ENCODE results near the gene PRDM16.
"Not testable (repeated sequence)": the region's sequence is repeated elsewhere in the genome, so short reads cannot be mapped to it uniquely, and the experiment has no call there.

The PRDM16 gene

DNA sequence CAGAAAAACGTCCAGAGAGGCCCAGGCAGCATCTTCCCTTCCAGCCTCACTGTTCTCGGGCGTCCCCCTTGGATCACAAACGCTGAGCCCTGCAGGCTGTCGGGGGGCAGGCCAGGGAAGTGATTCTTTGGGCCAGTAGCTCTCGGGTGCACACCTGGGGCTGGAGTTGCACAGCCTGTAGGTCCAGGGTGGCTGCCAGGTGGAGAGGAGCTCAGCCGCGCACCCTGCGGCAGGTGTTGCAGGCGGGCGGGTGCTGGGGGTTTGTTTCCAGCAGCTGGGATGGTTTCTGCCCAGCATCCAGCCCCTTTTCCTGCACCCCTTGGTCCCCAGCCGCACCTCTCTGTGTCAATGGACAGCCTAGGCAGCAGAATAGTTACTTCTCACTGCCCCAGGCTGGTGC, 15.7 kb downstream of the PRDM16 start:
- DNase-seq = no peak

DNA sequence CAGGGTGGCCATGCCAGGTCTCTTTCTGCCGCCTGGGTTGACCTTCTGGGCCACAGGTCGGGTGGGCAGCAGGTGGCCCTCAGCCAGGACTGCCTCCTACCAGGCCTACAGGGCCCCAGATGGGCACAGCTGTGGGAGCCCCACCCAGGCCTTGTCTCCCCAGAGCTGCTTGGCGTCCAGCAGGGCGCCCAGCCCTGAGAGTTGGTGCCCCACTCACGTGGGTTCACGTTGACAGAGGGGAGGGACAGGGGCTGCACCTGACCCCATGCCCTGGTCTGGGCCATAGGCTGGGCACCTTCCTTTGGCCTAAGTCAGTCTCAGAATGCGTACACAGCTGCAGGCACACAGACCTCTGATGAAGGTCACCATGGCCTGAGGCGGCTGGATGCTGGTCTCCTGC, 16.7 kb downstream of the PRDM16 start:
- no peak for DNase-seq

DNA sequence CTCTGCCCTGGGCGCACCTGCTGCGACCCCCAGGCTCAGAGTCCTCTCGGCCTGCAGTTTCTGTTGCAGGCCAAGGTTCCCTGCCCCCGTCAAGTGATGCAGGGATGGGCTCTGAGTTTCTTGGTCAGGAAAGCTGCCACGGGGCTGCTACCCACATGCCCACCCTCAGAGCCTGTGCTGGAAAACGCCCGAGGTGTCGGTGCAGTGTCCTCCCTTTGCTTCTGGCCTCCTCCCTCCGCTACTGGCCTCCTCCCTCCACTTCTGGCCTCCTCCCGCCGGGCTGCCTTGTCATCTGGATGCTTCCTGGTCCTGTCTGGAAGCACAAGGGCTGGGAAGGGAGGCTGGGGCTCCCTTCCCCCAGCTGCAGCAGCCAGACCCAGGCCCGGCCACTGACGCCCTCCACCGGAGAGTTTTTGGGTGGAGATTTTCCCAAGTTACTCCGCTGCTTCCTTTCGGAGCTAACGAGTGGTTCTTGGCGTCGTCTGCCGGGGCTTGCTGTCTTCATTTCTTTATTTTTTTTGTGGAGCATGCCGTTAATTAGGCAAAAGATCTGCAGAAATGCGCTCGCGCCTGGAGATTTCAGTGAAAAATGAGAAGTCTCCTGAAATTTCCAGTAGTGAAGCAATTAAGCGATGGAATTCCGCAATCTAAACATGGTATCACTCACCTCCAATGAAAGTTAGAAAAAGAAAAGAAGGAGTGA, 17.4 kb downstream of the PRDM16 start:
- no peak for DNase-seq

DNA sequence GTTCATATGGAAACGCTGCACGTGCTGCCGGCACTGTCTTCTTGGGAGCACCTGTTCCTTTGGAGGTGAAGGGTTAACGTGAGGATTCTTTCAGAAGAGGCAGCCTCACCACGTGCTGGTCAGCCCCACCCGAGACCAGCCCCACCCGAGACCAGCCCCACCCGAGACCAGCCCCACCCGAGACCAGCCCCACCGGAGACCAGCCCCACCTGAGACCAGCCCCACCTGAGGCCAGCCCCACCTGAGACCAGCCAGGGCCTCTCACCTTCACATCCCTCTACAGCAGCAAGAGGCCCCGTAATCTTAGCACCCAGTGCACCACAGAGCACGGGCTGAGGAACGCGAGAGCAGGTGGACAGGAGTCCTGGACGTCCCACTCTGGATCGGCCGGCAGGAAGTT, 18.0 kb downstream of the PRDM16 start:
- DNase-seq = no peak

DNA sequence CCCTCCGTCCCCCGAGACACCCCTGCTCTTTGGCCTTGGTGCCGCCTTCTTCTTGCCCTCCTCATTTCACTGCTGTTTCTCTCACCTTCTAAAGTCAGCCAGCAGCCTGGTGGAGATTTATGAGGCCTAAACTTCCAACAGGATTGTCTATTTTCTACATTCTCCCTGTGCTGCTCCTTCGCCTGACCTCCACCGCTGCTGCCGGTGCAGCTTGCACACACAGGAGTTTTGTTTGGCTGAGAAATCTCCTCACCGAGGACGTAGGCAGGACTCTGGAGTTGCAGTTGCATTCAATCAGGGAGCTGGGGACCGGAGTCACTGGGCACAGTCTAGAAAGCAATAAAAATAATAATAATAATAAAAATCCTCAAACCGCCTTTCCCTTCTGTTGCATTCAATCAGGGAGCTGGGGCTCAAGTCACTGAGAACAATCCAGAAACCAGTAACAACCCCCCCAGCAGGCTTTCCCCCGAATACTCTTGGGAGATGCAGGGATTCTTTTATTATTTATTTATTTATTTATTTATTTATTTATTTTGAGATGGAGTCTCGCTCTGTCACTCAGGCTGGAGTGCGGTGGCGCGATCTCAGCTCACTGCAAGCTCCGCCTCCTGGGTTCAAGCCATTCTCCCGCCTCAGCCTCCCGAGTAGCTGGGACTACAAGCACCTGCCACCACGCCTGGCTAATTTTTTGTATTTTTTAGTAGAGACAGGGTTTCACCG, 19.1 kb downstream of the PRDM16 start:
- DNase-seq = not testable (repeated sequence)

DNA sequence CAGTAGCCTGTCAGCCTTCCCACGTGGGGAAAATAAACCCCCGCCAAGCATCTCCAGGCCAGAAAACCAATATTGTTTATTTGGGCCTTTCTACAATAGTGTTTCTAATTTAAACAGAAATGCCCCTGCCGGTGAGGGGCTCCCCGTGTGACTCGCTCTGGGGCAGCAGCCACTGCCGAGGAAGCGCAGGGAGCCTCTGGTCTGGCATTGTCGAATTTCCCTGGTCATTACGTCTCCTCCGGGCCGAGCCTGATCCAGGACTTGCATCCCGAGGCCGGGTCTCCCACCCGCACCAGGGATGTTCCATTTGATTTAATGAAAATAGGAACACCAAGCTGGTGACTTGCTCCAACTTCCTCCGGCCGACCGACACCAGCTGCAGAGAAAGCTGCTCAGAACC, 20.5 kb downstream of the PRDM16 start:
- DNase-seq = no peak

DNA sequence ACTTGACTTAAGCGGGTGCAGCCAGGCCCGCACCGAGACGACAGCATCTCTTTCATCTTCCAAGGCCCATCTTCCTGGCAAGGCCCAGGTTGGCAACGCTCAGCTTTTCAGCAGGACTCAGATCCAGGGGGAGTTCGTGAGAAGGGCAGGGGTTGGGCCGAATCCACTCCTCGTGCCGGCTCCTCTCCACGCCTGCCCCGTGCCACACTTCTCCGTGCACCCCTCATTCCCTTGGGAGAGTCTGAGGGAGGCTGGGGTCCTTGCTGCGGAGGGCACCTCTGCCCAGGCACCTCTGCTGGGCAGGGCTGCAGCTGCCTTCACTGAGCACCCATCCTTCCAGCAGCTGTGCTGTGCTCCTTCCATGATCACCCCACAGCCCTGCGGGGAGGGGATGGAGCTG, 22.3 kb downstream of the PRDM16 start:
- no peak for DNase-seq

DNA sequence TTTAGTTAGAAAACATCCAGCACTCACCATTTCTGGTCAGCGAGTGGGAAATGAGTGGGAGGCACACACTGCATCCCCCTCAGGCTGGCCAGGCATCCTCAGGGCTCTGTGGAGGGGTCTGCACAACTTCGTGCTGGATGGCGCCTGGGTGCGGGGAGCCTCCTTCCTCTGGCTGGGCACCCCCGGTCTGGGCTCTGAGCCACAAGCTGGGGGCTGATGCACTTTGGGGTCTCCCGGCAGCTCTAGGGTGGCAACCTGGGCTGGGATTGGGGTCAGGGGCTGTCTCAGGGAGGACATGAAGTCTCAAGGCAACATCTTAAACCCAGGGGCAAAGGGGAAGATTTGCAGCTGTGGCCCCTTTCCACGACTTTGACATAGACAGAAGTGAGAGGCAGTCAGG, 23.5 kb downstream of the PRDM16 start:
- no peak for DNase-seq

DNA sequence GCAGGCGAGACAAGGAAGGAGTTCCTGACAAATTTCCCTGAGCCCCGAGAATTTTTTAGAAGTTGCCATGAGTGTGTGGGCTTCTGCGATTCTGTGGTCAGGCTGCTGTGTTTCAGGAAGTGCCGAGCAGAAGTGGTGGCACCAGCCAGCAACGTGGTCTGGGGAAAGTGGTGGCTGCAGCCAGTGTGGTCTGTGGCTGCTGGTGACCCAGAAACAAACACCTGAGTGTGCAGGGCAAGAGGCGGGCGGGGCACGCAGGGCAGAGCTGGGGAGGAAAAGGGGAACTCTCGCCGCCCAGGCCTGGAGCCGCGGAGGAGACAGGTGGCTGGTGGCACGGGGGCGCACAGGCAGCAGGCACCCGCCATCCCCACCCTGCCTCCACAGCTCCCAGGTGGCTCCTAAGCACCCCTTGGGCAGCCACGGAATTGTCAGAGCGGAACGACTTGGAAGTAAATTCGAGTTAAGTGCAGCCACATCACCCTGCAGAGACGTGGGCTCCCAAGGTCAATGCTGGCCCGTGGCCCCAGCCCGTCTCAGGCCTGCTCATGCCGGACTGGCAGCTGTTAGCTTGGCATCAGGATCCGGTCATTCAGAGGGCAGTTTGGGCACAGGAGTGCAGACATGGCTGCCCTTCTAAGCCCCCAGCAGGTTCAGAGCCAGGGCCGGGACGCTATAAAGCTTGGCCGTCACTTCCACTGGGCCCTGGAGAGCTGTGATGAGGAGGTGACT, 25.1 kb downstream of the PRDM16 start:
- no peak for DNase-seq

DNA sequence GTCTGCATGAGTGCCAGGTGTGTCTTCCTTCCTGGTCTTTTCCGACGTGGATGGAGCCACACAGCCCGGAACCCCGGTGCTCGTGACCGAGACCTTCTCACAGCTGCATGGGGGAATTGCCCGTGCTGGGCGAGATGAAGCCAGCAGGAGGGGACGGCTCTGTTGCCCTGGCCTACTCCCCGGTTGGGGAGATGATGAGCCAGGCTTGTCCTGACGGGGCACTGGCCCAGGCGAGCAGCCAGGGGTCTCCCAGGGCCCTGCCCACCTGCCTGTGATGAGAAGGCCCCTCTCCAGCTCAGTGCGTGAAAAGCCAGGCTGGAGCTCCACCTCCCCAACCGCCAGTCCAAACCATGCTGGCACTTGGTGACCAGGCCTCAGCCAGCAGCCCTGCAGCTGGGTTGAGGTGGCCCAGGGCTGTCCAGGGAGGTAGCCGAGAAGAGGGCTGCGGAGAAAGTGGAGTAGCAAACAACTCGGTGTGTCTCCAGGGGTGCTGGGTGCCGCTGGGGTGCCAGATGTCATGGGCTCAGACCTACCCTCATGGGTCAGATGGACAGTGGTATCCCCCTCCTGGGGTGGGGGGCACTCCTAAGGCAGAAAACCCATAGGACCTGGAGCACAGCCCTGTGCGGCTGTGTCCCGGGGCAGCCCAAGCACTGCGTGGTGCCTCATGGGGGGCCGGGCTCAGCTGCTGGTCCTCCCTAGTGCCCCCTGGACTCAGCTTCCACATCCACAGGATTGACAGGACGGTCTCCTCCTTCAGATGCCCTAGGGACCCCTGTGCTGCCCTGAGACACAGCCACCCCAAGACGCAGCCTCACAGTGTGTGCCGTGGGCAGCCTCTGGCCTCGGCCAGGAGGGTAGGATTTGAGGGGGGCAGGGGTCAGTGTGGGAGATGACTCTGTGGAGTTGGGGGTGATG, 26.1 kb downstream of the PRDM16 start:
- DNase-seq = no peak

DNA sequence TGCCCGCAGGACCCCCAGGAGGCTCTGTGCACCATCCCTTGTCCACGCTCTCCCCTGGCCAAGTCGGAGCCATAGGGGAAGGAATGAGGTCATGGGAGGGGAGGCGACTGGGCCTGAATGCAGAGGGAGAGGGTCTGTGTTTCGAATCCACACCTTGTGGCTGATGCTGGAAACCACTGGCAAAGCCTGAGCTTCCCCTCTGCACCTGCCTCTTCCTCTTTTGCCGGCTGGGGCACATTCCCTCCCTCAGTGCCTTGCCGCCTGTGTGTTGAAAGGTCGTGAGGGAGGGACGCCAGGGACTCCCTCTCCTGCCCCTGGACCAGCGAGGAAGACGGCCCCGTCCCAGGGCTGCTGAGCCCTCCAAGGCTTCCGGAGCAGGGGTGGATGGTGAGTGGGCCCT, 27.3 kb downstream of the PRDM16 start:
- DNase-seq = no peak

DNA sequence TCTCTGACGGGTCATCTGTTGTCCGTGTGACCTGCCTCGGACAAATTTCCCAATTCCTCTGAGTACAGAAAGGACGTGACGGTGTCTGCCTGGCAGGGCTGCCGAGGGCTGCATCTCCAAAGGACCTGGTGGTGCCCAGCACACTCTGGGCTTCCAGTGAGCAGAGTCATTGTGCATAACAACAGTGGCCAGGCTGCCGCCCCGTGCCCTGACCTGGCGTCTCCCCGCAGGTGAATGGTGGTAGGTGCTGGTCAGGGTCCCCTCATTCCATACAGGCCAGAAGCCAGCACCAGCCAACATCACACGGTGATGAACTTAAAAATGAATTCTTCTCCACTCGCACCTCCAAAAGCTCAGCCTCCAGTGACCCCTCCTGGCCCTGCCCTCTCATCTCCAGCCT, 28.2 kb downstream of the PRDM16 start:
- DNase-seq = no peak

DNA sequence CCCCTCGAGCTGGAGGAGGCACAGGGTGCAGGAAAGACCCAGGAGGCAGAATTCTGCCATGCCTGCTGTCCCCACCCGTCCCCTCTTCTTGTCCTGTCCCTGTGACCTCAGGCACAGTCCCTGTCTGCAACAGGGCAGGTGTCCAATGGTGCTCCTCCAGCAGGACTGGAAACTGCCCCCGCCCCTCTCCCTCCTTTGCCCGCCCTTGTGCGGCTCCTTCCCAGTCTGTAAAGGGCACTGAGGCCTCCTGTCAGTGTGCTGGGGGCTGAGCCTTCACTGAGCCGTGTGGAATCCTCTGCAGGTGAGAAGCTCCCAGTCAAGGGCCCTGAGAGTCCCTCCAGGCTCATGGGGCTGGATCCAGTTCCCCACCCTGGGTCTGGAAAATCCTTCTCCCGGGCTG, 28.9 kb downstream of the PRDM16 start:
- no peak for DNase-seq

DNA sequence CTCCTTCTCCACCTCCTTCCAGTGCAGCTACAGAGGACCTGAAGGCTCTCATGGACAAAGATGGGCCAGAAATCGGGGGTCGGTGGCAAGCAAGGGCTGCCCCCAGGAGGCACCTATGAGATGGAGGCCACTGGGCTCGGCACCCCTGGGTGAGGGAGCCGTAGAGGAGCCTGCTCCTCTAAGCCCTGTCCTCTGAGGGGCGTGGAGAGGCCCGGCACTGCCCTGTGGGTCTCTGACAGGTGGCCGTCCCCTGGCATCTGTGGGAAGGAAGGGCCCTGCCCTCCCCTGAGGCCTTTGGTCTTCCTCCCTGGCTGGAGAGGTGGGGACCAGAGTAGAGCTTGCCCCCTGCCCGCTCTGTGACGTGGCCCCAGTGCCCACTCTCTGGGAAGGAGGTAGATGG, 30.9 kb downstream of the PRDM16 start:
- no peak for DNase-seq

DNA sequence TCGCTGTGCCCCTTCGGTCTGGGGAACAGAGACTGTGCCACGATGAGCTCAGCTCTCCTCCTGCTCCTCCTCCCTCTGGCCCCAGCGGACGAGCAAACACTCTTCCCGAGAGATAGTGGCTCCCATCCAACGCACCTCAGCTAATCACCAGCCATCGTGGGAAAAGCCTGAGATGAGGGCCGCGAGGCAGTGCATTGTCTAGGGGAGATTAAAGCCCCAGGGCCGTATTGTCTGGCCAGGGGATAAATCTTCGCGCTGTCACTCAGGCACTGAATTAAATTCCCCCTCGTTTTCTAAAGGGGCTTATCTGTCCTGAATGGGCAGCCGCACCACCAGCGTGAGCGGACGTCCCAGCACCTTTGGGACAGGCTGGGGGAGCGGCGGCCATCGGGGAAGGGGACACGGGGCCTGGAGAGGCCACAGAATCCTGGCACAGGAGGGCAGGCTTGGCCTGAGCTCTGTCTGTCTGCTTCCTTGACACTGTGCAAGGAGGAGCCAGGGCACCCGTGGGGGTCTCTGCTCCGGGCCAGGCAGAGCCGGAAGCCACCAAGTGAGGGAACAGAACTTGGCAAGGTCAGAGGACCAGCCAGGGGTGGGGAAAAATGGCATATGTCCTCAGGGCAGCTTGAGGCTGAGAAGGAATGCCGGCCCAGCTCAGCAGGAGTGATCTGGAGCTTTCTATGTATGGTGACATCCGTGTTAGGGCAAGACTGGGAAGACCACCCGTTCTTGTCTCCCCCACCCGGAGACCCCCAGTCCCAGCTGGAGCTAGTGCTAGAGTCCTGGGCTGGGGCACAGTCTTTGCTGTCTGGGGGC, 32.3 kb downstream of the PRDM16 start:
- no peak for DNase-seq

DNA sequence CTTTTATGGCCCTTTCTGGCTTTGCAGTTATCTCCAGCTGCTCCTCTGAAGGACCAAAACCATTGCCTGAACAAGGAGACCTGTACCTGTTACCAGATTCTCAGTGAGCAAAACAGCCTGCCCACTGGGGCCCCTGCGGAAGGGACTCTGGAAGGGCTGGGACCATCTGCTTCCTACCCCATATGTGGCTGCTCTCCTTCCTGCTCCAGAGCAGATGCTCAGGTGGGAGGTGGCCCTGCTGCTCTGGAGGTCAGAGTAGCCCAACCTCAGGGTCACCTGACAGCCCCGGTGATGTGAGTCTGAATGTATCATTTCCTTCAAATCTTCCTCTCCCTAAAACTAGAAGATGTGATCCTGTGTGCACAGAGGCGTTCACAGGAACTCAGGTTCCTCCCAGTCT, 33.6 kb downstream of the PRDM16 start:
- DNase-seq = no peak

DNA sequence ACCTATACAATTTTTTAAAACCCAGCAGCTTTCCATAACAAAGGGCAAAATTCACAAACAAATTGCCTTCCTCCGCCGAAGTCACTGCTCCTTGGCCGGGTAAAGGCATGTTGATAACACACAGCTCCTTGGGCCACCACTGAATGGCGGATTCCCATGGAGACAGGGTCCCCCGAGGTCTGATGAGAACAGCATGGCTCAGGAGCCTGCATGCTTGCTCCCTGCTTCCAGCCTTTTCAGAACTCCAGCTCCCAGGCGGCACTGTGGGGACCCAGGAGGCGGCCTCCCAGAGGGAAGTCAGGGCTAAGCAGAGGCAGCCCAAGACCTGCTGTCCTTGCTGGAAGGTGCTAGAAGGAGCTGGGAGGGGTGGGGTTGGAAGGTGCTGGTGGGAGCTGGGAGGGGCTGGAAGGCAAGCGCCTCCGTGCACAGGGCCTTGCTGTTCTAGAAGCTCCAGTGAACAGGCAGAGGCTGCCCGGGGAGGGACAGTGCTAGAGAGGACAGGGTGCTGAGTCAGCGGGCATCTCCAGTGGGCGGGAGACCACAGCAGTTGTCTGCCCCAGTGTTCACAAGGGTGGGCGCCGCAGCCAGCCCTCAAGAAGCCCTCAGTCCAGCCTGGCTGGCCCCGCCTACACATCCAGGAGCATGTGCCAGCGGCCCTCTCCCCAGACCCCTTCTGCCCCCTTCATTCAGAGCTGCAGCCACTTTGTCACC, 35.1 kb downstream of the PRDM16 start:
- no peak for DNase-seq

DNA sequence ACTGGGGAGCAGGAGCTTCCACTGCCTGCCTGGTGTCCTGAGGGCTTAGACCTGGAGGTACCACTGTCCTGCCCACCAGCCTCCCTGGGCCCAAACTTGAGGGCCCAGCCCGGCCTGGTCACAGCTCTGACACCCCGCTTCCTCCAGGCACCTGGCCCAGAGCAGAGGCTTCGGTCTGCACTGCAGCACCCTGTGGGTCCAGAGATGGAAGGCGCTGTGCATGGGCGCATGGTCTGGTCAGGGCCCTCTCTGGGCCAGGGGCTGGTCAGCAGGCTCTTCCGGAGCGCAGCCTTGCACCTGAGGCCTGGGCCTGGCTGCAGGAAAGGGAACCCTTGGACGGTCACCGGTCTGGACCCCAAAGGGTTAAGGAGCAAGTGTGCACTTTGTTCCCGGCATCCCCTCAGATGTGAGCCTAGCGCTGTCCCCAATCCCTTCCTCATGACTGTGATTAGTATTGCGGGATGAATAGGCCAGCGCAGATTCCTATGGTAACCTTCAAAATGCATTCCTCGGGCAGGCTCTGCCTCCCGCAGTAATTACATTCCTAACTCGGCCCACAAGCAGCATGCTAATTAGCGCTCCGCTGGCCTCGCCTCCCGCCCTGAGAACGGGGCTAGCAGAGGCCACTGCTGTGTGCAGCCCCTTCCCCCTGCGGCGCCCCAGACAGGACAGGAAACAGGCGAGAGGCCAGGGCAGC, 36.3 kb downstream of the PRDM16 start:
- DNase-seq = no peak

DNA sequence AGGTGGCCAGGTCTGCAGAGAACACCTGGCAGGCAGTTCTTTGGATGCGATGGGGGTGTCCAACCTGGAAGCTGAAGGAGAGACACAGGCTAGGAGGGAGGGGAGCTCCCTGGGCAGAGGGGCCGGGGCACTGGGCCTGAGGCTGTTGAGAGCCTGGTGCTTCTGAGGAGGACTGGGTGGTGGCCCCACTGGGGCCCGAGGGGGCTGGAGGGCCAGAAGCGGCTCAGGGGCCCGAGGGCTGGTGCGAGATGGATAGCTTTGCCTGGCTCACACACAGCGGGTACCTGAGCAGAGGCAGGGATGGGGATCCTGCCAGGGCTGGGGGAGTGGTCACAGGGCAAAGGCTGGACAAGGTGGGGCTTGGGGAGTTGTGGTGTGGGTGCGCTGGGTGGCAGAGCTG, 37.2 kb downstream of the PRDM16 start:
- no peak for DNase-seq

DNA sequence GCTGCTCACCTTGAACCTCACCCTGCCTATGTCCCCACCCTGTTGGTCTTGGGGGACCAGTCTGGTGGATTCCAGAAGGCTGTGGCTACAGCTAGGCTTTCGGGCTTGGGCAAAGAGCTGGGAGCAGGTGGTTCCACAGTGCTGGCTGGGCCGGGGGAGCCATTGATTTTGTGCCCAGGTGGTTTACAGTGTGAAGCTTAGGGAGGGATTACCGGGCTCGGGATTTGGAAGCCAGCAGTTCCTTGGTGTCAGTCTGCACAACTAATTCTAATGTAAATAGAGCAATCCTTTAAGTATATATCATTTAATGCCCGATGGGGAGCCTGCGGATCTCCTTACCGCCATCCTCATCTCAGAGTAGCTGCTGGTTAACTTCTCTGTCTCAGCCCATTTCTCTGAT, 38.2 kb downstream of the PRDM16 start:
- no peak for DNase-seq

DNA sequence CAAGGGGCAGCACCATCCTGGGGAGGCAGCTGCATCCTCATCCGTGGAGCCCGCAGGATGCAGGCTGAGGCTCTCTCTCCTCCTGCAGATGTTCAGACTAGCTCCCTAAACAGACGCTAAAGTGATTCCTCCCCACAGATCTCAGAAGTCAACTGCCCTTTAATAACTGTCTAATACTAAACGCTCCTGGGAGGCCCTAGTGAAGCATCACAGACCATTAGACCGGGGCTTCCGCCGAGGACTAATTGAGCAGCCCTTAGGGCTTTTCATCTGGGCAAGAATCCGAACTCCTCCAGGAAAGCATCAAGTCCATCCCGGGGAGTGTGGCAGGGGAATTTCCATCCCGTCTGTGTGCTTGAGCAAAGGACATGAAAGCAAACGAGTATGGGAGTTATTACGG, 40.4 kb downstream of the PRDM16 start:
- no peak for DNase-seq

Measured in DMS153 (cell line).